AG04450 (cell line): Measurements from ENCODE around the gene SEMA4D. TPM values are rescaled to one million over a fixed set of nuclear protein-coding genes. Genes with fewer than 3 reads are reported as not detected.

ENCODE experiments used
- CTCF ChIA-PET: fragments of 300-600, 350-600 bp; formaldehyde crosslinking; extraction: SDS; loops from one replicate; lab custom pipeline; 2022; ENCODE audit warnings: antibody characterized with exemption, inconsistent platforms; lab: Charles Lee
- POLR2A ChIA-PET: fragments of 350-600 bp; formaldehyde crosslinking; extraction: SDS; loops from one replicate; lab custom pipeline; 2021; ENCODE audit warnings: antibody characterized with exemption, inconsistent platforms; lab: Yijun Ruan, JAX
- DNase-seq: peaks from one replicate; pipeline ENCODE4 v3.0.0-alpha.2; 2011; ENCODE audit warnings: low read depth, low spot score
- H3K27ac ChIP-seq: one replicate; pipeline ENCODE4 v1.5.1; 2012; ENCODE audit warnings: low read depth, low read length, control low read depth
- H3K27me3 ChIP-seq: one replicate; pipeline ENCODE4 v1.6.0; 2012; ENCODE audit warnings: low read length; ENCODE audit not compliant: control insufficient read depth, insufficient read depth
- H3K4me3 ChIP-seq: 2 replicates; pipeline ENCODE4 v1.5.1; 2011; ENCODE audit warnings: mild to moderate bottlenecking, low read depth, low read length, control low read depth
- H3K9me3 ChIP-seq: 2 replicates; pipeline ENCODE4 v1.5.1; 2012; ENCODE audit warnings: low read length; ENCODE audit not compliant: control insufficient read depth, insufficient read depth
- polyA plus RNA-seq: library from polyadenylated mRNA; depleted of rRNA; stranded (reverse); fragments of >200 nt; gene quantifications from 2 replicates; pipeline ENCODE4 v1.2.3, GENCODE V29; 2011
- TF ChIP-seq, protein P1 (sequence below): IDR thresholded peaks from 2 replicates; pipeline ENCODE4 v1.5.1; 2011; ENCODE audit warnings: low read depth, low read length, control low read depth, inconsistent platforms

SEMA4D gene
- polyA plus RNA-seq, 1 experiment = 2.8 TPM

DNA sequence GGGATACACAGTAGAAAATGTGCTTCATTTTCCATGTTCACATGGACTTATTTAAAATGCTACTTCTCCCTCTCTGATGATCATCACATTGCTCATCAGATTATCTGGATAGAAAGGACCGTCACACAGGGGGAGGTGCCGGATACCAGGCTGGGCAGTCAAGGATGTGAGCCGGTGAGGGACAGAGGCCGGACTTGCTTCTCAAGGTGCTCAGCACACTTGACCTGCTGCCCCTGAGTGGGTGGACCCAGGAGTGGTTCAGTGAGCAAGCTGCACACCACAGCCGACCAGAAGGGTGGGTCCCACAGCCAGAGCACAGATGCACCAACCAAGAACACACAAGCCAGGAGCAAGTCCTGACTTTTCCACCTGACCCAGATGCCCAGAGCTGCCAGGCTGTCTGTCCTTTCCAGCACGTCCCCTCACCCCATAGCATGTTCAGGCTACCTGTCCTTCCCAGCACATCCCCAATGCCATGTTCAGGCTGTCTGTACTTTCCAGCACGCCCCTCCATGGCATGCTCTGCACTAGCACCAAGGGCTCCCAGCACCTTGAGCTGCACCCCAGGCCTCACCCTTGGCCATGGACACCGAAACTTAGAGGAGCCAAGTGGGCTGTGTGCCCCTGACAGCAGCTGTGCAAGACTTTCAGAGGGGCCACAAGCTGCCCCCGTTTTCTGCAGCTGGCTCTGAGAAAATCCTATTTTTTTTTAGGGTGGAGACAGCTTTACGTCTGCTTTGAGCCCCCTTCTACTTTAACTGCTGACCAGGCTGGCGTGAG, 101.8 kb downstream of the SEMA4D start:
- H3K4me3 ChIP-seq = no peak overlapping the region
- no peaks in the 10 kb centered on the region for H3K9me3 ChIP-seq
- H3K27me3 ChIP-seq = no peaks in the 10 kb centered on the region
- POLR2A ChIA-PET = no interaction called here
- TF ChIP-seq, protein P1, sequence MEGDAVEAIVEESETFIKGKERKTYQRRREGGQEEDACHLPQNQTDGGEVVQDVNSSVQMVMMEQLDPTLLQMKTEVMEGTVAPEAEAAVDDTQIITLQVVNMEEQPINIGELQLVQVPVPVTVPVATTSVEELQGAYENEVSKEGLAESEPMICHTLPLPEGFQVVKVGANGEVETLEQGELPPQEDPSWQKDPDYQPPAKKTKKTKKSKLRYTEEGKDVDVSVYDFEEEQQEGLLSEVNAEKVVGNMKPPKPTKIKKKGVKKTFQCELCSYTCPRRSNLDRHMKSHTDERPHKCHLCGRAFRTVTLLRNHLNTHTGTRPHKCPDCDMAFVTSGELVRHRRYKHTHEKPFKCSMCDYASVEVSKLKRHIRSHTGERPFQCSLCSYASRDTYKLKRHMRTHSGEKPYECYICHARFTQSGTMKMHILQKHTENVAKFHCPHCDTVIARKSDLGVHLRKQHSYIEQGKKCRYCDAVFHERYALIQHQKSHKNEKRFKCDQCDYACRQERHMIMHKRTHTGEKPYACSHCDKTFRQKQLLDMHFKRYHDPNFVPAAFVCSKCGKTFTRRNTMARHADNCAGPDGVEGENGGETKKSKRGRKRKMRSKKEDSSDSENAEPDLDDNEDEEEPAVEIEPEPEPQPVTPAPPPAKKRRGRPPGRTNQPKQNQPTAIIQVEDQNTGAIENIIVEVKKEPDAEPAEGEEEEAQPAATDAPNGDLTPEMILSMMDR = no peak
- no peak for DNase-seq
- CTCF ChIA-PET = no interaction called here
- no peak overlapping the region for H3K27ac ChIP-seq

- POLR2A ChIA-PET = no interaction called here
- TF ChIP-seq, protein P1 = no peak
- Histone ChIP-seq H3K4me3 (no peak overlapping the region), H3K27me3 (no peaks in the 10 kb centered on the region), H3K27ac (no peak overlapping the region), H3K9me3 (no peaks in the 10 kb centered on the region)
- DNase-seq = no peak
- CTCF ChIA-PET = no interaction called here
Measured at GRCh38 chr9:89394412-89394811, 103.5 kb downstream of the SEMA4D start.

- peak; percentile 3 for DNase-seq
- POLR2A ChIA-PET = no interaction called here
- Histone ChIP-seq H3K4me3 (no peak overlapping the region), H3K27me3 (no peaks in the 10 kb centered on the region), H3K9me3 (peaks cover 5% of the 10 kb centered on the region; the same call in 1 of the 2 replicates), H3K27ac (no peak overlapping the region)
- TF ChIP-seq, protein P1 = no peak
- CTCF ChIA-PET = no interaction called here
Measured at GRCh38 chr9:89391585-89391984, 106.3 kb downstream of the SEMA4D start.

DNA sequence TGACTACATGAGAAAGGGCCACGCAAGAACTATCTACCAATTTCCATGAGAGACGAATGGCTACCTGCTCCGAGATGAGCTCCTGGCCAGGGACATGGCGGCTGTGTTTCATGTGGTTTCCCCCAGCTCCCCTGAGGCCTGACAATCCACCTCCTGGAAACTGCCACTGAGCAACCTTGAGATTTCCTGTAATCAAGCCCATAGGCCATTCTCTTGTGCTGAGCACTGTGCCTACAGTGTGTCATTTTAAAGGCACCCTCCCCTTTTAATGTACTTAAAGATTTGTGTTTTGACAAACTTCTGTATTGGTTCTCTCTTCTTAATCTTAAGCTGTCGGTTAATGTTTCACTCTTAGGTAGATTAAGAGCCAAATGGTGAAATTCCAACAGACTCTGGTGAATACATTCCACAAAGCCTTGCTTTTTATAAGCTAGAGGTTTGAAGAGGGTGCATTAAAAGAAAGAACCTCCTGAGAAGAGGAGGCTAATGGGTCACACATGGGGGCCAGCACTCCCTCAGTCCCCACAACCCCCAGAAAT, 107.3 kb downstream of the SEMA4D start:
- no peak for DNase-seq
- H3K27ac ChIP-seq = no peak overlapping the region
- peaks cover 5% of the 10 kb centered on the region; the same call in 1 of the 2 replicates for H3K9me3 ChIP-seq
- no peak overlapping the region for H3K4me3 ChIP-seq
- CTCF ChIA-PET = interaction anchor here (1.9 kb wide), 1 partner anchor 158 kb away, joined by 5 read pairs; no protein-coding TSS in a partner anchor
- POLR2A ChIA-PET = no interaction called here
- TF ChIP-seq, protein P1 = no peak
- no peaks in the 10 kb centered on the region for H3K27me3 ChIP-seq

DNA sequence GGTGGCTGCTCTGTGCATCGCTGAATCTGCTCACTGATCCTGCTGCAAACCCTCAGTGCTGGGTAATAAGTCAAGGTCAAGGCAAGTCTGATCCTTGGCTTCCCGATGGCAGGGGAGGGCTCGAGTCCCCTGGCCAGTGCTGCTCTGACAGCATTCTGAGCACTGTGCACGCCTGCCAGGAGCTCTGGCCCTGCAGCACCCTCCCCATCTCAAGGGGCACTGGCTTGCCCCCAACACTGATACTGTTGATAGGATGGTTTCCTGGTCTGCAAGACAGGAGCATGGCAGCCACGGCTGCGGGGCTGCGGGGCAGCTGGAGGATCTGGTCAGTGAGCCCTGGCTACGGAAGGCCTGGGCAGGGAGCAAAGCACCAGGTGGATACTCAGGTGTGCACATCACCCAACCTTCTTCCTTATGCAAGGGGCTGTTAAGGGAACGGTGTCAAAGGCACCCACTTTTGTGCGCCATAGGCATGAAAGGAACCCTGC, 107.8 kb downstream of the SEMA4D start:
- TF ChIP-seq, protein P1 = no peak
- H3K27ac ChIP-seq = no peak overlapping the region
- no peak overlapping the region for H3K4me3 ChIP-seq
- CTCF ChIA-PET = interaction anchor here (1.9 kb wide), 1 partner anchor 159 kb away, joined by 5 read pairs; no protein-coding TSS in a partner anchor
- POLR2A ChIA-PET = no interaction called here
- peaks cover 5% of the 10 kb centered on the region; the same call in 1 of the 2 replicates for H3K9me3 ChIP-seq
- H3K27me3 ChIP-seq = no peaks in the 10 kb centered on the region
- DNase-seq = no peak
